ENCODE measurements around the gene ACTR1B.
"Not testable (repeated sequence)": the region's sequence is repeated elsewhere in the genome, so short reads cannot be mapped to it uniquely, and the experiment has no call there.

DNA sequence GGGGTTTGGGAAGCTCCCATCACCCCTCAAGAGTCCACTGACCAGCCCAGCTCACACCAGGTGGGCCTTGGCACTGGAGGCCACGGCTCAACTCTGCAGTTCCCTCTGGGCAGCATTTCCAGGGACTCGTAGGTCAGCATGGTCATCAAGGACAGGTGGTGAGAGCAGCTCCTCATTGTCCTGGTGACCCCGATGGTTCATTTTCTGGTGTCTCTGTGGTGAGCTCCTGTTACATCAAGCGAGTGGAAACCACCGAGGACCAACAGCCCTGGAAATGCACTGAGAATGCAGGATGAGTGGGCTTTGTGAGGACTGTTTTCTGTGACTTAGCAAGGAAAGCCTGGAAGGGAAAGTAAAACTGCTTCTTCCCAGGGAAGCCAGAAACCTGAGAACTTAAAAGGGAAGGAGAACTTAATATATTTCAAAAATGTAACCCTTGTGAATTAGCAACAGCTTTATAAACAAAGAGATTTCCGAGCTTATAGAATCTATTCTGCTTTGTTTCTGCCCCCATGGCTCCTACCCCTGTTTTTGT, 8.8 kb upstream of the ACTR1B start:
- TF ChIP-seq, protein P1, sequence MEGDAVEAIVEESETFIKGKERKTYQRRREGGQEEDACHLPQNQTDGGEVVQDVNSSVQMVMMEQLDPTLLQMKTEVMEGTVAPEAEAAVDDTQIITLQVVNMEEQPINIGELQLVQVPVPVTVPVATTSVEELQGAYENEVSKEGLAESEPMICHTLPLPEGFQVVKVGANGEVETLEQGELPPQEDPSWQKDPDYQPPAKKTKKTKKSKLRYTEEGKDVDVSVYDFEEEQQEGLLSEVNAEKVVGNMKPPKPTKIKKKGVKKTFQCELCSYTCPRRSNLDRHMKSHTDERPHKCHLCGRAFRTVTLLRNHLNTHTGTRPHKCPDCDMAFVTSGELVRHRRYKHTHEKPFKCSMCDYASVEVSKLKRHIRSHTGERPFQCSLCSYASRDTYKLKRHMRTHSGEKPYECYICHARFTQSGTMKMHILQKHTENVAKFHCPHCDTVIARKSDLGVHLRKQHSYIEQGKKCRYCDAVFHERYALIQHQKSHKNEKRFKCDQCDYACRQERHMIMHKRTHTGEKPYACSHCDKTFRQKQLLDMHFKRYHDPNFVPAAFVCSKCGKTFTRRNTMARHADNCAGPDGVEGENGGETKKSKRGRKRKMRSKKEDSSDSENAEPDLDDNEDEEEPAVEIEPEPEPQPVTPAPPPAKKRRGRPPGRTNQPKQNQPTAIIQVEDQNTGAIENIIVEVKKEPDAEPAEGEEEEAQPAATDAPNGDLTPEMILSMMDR (IDR thresholded peaks at IDR 0.05): not testable (repeated sequence)
- TF ChIP-seq POLR2A (IDR thresholded peaks at IDR 0.05): not testable (repeated sequence)
